GM12864 (cell line): ENCODE data around the gene FCRL6.

ENCODE experiments used
- DNase-seq: peaks from one replicate; pipeline ENCODE4 v3.0.0-alpha.2; 2011; ENCODE audit warnings: low read depth
- H3K4me3 ChIP-seq: 2 replicates; pipeline ENCODE4 v1.5.1; 2011; ENCODE audit warnings: mild to moderate bottlenecking, low read depth, low read length, control low read depth
- TF ChIP-seq, protein P1 (sequence below): IDR thresholded peaks from 2 replicates; pipeline ENCODE4 v1.5.1; 2011; ENCODE audit warnings: low read depth, mild to moderate bottlenecking, moderate library complexity, low read length, control low read depth, inconsistent platforms; ENCODE audit errors: missing control alignments

The FCRL6 gene

DNA sequence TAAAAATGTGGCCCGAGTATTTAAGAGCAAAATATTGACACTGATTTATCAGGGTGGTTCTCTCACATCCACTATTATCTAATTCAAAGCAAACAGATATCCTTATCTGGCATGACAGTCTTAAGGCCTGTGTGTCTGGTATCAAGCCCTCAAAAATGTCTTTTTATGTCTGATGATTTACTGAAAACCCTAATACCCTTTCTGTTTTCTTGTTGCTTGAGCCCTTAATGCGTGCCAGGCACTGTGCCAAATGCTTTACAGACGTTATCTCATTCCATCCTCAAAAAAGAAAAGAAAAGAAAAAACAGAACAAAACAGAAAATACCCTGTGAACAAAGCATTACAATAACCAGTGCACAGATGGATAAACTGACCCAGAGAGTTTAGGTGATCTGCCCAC is 15.7 kb upstream of the FCRL6 start:
- no peak for DNase-seq
- TF ChIP-seq, protein P1, sequence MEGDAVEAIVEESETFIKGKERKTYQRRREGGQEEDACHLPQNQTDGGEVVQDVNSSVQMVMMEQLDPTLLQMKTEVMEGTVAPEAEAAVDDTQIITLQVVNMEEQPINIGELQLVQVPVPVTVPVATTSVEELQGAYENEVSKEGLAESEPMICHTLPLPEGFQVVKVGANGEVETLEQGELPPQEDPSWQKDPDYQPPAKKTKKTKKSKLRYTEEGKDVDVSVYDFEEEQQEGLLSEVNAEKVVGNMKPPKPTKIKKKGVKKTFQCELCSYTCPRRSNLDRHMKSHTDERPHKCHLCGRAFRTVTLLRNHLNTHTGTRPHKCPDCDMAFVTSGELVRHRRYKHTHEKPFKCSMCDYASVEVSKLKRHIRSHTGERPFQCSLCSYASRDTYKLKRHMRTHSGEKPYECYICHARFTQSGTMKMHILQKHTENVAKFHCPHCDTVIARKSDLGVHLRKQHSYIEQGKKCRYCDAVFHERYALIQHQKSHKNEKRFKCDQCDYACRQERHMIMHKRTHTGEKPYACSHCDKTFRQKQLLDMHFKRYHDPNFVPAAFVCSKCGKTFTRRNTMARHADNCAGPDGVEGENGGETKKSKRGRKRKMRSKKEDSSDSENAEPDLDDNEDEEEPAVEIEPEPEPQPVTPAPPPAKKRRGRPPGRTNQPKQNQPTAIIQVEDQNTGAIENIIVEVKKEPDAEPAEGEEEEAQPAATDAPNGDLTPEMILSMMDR: no peak
- H3K4me3 ChIP-seq: no peak overlapping the region

DNA sequence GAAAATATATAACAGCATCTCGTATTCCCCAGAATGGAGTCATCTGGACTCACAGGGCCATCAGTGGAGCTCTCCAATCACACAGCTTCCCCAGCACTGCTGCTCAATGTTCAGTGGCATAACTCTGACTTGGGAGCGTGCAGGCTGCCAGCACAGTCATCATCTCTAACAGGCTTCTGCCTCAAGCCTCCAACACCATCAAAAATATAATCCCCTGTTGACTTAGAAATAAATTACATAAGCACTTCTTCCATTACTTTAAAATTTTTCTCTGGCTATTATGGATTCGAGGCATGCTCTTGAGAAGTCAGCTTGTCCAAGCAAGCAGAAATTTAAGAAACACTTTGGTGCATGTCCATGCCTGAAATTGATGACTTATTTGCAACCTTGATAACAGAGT is 15.2 kb upstream of the FCRL6 start:
- TF ChIP-seq, protein P1: no peak
- no peak for DNase-seq
- H3K4me3 ChIP-seq: no peak overlapping the region

DNA sequence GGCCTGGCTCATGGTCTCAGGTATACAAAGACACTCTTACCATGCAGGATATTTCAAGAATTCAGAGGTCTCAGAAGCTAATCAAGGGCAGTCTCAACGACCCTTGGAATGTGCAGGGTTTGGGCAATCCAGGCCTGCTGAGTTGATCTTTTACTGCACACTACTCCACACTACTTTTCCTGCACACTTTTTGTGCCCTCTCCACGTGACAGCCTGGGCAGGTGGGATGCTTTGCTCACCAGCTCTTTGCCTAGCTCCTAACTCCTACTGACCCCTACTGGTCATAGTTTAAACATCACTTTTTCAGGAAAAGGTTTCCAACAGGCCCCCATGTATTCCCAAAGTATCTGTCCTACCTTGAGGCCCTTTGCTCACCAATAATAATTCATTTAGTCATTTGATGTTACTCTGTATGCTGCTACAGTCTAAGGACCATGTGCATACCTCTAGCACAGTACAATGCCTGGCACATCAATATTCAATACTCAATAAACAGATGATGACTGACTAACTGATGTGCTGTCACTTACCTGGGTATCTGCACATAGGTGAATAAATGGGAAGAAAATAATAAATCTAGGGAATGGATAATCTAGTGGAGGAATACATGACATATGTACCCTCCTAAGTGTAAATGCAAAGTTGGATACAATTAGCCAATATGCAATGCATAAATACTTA is 11.8 kb upstream of the FCRL6 start:
- TF ChIP-seq, protein P1: peak; percentile 70
- no peak overlapping the region for H3K4me3 ChIP-seq
- DNase-seq: no peak

DNA sequence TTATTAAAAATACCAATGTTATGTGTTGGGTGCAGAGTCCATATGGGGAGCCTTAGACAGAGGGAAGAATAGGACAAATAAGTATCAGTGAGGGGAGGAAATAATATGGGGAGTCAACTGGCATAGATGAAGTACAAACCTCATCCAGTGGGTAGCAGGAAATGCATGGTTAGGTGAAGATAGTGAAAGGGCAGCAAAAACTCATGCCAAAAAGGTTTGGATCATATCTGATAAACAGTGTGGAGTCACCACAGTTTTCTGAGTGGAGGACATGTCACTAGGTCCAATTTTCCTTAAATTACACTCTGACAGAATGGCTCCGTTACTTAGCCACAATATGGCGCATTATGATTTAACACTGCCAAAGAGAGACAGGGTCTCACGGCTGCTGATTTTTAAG is 11.1 kb upstream of the FCRL6 start:
- no peak overlapping the region for H3K4me3 ChIP-seq
- TF ChIP-seq, protein P1: no peak
- no peak for DNase-seq

DNA sequence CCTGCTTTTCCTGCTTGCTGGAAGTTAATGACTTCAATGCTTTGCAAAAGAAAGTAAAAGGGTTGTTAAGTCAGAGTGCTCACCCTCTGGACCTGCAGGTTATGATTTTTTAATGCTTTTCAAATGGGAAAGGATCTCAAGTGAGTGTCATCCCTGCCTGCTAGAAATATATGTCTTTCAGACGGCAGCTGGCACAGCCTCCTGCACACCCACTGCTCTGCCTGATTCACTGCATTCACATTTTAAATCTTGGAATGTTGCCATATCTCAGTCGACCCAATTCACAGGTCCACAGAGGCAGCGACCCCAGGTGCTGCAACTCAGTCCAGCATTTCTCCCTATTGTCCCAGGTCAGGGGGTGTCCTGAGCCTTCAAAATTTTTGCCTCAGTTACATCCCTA is 10.7 kb upstream of the FCRL6 start:
- DNase-seq: no peak
- TF ChIP-seq, protein P1: no peak
- no peak overlapping the region for H3K4me3 ChIP-seq

DNA sequence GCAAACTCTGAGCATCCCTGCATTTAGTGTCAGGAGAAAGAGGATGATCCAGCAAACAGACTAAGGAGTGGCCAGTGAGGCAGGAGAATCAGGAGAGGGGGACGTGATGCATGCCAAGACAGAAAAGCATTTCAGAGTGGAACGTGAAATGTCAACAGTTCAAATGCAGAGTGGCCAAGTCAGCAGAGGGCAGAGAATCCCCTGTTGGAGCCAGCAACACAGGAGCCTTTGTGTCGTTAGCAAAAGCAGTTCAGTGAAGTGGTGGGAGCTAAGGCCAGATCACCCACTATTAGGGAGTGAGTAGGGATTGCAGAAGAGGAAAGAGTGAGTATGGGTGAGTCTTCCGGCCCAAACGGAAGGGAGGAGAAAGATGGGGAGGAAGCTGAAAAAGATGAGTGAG is 6.6 kb upstream of the FCRL6 start:
- TF ChIP-seq, protein P1: no peak
- no peak for DNase-seq
- H3K4me3 ChIP-seq: no peak overlapping the region

DNA sequence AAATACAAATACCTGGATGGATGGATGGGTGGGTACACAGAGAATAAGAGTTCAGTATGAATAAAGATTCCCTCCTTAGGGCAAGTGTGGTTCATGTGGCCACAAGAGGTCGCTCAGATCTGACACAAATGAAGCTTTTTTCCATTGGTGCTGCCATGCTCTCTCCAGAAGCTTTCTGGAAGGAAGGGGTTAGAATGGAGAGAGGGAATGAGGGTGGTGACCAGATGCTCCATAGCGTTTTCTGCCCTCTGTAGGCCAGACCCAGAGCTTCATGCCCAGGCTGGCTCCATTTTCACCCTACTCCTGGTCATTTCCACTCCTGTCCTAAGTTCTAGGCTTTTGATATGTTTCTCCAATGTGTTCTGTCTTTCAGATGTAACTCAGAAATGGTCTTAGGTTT is 3.3 kb upstream of the FCRL6 start:
- peak; percentile 13 for DNase-seq
- TF ChIP-seq, protein P1: peak; percentile 78
- no peak overlapping the region for H3K4me3 ChIP-seq
